HG02623 (cell line): ENCODE measurements around the gene OTOGL.
A peak's percentile ranks its signal among the peaks of the same experiment; 100 is the strongest.
"Not testable (repeated sequence)": the region's sequence is repeated elsewhere in the genome, so short reads cannot be mapped to it uniquely, and the experiment has no call there.

Experiments used
- ATAC-seq: cut with Tn5 transposase; IDR thresholded peaks from one replicate; pipeline ENCODE4 v1.9.1; 2021; ENCODE audit warnings: moderate library complexity; ENCODE audit not compliant: unreplicated experiment

The OTOGL gene

GRCh38 chr12:80271780-80272179 is 172.4 kb downstream of the OTOGL start:
- ATAC-seq = no peak

DNA sequence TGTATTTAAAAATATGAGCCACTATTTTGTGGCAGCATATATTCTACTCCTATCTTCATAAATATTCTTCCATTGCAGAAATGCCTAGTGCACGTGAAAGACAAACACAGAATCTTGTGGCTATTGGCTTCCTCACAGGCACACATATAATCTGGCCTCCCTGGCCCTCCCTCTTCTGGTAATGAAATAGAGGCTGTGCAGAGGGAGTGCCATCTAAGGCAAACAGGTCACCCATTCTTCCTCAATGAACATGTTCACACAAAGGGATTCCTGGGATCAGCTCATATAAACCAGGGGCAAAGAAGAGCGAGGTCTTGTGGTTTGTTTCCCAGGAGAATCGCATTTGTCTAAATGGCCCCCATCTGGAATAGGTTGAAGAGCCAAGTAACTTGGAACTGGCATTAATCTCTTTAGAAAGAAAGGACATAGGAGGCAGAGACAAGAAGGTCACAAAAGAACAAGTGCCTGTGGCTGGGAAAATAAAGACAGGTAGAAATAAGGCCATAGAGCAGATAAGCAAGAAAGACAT is 173.1 kb downstream of the OTOGL start:
- no peak for ATAC-seq

GRCh38 chr12:80273144-80273543 is 173.8 kb downstream of the OTOGL start:
- no peak for ATAC-seq

GRCh38 chr12:80277732-80278131 is 178.4 kb downstream of the OTOGL start:
- ATAC-seq = no peak

DNA sequence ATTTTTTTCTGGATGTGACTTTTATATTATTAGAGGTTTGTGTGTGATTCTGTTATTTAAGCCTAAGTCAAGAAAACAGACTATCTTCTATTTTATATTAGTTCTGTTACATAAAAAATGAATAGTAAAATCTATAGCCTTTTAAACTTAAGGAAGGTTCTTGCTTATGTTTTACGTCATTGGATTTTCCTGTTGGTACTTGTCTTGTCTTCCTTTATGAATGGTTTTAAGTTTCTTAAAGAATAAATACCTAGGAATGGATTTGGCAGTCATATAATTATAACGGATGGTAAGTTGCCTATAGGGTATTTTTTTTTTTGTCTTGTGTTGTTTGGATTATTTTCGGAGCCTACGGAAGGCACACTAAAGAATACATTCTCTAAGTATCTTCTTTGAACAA is 182.9 kb downstream of the OTOGL start:
- no peak for ATAC-seq

DNA sequence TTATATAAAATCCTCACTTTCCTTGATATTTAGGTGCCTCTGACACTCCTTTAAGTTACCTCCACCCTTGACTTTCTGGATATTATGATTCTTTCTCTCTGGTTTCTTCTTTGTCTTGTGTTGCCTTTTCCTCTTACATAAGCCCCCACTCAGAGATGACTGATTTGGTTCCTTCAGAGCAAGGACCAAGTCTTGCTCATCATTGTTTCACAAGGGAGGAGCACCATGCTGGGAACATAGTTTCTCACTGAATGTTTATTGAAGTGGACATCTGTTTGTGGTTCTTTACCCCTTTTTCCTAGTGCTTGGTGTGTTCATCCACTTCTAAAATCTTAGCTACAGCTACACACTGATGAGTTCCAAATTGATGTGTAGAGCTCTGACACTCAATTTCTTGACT is 183.4 kb downstream of the OTOGL start:
- no peak for ATAC-seq

DNA sequence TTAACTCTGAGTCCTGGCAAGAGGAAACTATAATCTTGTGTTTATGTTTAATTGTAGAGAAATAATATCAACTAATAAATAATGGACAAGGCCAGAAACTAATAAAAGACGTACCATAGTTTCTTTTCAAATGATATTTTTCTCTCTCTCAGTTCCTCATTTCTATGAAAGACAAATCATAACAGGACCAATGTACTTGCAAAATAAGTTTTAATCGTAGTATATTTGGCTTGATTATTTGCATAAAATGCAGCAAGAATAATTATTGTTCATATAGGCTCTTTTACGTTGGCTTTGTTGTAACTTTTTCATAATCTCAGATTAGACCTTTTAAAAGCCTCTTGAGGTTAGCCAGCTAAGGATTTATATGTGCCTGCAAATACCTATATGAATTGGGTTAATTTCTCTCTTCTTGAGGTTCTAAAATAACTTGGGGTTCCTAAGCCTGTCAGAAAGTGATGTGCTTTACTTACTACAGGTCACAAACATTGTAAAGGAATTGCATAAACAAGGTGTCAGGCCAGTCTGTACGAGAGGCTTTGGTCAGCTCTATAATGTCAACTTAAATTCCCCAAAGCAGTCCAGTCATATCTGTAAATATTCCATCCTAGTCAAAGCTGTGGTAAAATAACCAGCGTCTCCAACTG is 191.9 kb downstream of the OTOGL start:
- ATAC-seq = peak; percentile 37

- peak; percentile 47 for ATAC-seq
Measured at GRCh38 chr12:80293347-80293746, 194.0 kb downstream of the OTOGL start.

- ATAC-seq = peak; percentile 67
Measured at GRCh38 chr12:80293759-80294158, 194.4 kb downstream of the OTOGL start.

- no peak for ATAC-seq
Measured at GRCh38 chr12:80299219-80299618, 199.9 kb downstream of the OTOGL start.

GRCh38 chr12:80299976-80300375 is 200.6 kb downstream of the OTOGL start:
- ATAC-seq = peak; percentile 67

DNA sequence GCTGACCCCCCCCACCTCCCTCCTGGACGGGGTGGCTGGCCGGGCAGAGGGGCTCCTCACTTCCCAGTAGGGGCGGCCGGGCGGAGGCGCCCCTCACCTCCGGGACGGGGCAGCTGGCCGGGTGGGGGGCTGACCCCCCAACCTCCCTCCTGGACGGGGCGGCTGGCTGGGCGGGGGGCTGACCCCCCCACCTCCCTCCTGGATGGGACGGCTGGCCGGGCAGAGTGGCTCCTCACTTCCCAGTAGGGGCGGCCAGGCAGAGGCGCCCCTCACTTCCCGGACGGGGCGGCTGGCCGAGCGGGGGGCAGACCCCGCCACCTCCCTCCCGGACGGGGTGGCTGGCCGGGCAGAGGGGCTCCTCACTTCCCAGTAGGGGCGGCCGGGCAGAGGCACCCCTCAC is 208.1 kb downstream of the OTOGL start:
- not testable (repeated sequence) for ATAC-seq

GRCh38 chr12:80313209-80313608 is 213.9 kb downstream of the OTOGL start:
- no peak for ATAC-seq

DNA sequence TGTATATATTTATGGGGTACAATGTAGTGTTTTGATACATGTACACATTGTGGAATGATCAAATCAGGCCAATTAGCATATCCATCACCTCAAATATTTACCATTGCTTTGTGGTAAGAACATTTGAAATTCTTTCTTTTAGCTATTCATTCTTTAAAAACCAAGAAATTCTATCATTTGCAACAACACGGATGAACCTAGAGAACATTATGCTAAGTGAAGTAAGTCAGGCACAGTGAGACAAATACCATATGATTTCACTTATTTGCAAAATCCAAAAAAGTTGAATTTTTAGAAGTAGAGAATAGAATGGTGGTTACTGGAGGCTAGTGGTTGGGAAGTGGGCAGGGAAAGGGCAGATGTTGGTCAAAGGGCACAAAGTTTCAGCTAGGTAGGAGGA is 215.4 kb downstream of the OTOGL start:
- ATAC-seq = no peak

DNA sequence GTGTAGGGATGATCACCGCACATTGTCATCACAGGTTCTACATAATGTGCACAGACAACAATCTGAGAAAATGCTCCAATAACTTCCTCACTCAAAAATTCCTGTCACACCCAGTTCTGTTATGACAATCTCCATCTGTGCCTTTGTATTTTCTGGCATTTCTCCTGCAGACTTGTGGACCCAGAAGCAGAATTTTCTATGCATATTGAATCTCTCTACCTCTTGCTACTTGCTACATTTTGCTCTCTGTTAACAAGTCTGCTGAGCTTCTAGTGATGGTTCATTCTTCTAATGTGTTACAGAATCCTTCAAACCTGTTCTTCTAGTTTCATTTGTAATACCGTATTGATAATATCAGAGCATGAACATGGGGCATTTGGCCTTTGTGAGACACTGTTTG is 216.9 kb downstream of the OTOGL start:
- ATAC-seq = no peak

DNA sequence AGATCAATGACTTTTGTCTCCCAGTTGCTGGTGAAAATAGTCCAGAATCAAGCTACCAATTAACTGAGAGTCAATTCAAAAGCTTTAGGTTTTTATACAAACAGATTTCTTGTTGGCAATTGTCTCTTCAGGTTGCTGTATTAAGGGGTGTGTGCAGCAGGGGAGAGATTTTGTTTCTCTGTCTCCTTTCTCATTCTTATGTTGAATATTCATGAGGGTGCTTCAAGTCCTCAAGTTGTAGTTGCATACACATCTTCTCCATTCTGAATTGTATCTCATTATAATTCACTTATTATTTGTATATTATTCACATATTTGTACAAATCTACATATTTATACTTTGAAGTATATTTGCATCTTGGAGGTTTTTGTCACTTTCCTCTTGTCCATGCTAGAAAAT is 218.0 kb downstream of the OTOGL start:
- no peak for ATAC-seq

DNA sequence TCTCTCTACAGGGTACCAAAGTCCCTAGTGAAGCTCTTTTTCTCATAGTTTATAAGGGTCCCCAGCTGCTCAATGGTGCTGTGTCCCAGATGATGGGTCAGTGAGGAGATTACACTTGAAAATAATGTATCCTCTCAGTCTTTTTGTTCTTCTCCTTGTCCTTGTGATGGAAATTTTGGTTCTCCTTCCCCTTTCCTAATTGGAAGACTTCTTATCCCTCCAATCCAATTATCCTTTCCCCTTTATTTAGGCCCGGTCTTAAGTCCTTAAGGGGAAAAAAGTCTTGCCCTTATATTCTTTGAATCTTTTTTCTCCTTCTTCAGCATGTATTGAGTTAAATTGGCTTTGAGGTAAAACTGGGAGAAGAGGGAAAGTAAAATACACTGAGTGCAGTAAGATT is 218.6 kb downstream of the OTOGL start:
- no peak for ATAC-seq

DNA sequence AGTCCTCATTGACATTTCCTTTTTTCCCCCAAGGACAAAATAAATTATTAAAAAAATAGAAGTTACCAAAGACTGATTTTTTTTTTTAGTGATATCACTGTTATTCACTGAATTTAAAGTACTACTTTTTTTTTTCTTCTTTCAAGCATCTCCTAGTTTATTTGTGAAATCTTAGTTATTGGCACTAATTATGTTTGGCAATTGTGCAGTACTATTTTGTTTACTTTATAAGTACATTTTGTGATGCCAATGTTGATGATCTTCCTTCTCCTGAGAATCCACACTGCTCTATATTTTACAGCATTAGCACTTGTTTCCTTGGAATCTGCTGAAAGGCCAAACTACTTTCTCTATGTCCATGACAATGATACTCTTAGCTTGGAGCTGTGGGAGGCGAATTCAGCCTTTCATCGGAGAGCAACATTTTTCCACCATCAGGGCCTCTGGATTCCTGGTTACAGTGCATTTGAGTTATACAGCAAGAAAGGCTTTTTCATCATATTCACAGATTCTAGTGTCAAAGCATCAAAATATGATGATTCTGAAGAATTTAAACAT is 220.9 kb downstream of the OTOGL start:
- ATAC-seq = no peak

GRCh38 chr12:80321653-80322052 is 222.3 kb downstream of the OTOGL start:
- ATAC-seq = no peak

DNA sequence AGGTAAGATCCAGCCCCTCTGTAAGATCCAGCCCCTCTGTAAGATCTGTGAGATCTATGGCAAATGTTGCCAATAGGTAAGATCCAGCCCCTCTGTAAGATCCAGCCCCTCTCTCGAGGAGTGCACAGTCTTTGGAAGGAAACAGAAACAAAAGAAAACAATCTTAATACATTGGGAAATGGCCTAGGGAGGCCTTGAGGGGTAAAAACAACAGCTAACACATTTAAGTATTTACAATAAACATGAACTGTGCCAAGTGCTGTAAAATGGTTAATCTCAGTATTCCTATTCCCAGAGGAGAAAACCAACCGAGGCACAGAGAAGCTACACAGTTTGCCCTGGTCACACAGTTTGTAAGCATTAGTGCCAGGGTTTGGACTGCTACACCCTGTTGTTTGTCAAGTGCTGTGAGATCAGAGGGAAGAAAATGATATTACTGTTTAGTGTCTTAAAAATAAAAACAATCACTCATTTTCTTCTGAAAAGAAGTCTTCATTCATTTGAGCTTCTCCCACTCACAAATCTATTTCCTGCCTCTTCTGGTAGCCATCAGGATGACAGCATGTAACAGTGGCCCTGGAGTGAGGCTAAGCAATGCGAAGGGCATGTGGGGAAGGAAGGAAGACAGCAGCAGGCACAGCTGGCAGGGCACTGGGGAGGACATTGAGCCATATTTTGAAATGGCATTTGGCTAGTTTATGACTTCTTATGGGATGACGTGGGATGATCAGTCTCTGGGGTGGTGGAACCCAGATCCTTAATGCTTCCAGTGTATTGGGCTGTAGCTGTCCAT is 226.0 kb downstream of the OTOGL start:
- ATAC-seq = no peak

DNA sequence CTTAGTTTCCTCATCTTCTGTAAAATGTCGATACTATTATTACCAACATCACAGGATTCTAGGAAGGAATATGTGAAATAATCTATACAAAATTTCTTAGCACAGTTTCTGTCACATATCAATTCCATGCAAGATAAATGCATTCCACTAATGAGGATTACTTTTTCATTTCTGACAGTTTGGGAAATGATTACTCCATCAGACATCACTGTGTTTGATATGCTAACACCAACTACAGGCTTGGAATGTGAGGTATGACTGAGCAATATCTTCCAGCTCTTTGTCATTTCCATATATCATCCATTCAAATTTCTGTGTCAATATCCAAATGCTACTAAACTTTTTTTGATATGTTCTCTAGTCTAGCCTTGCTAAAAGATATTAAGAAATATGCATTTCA is 233.5 kb downstream of the OTOGL start:
- no peak for ATAC-seq

- ATAC-seq = no peak
Measured at GRCh38 chr12:80352474-80352873, 253.1 kb downstream of the OTOGL start.
